Measurements from ENCODE around the gene EIF1AD. TPM values are rescaled to one million over a fixed set of nuclear protein-coding genes. Genes with fewer than 3 reads are reported as not detected.
"Not testable (repeated sequence)": the region's sequence is repeated elsewhere in the genome, so short reads cannot be mapped to it uniquely, and the experiment has no call there.

EIF1AD gene
- total RNA-seq, 3 donors from 2014 or later (not counting 1 experiment from before 2014, with no cell fraction given), result 49.9 to 74.2 (median 62.8) TPM

- Mint-ChIP-seq H3K4me1 (no peaks in the 10 kb centered on the region), H3K27ac (no peak overlapping the region), H3K9me3 (no peaks in the 10 kb centered on the region), H3K4me3 (no peak overlapping the region), H3K36me3 (no peaks in the 10 kb centered on the region), H3K27me3 (ENCODE audit: low read depth in 2 of 2) (peaks cover 0 to 8% of the 10 kb centered on the region in 2 donors)
- intact Hi-C loops (cut with micrococcal nuclease), result no loop called here
- Histone ChIP-seq H3K36me3 (ENCODE audit: control insufficient read depth, insufficient read depth, low read length) (no peaks in the 10 kb centered on the region), H3K27ac (ENCODE audit: low read length) (no peak overlapping the region), H3K4me3 (ENCODE audit: low read length) (no peak overlapping the region), H3K27me3 (ENCODE audit: control insufficient read depth, insufficient read depth, low read length) (peaks cover 4% of the 10 kb centered on the region), H3K9me3 (ENCODE audit: control insufficient read depth, insufficient read depth, low read length) (no peaks in the 10 kb centered on the region), H3K4me1 (ENCODE audit: control insufficient read depth, insufficient read depth, low read length) (no peaks in the 10 kb centered on the region)
- no peak for TF ChIP-seq CTCF (IDR thresholded peaks at IDR 0.05)
- WGBS (ENCODE audit: insufficient coverage), result 85% methylated on average over 9 of the region's 9 CpGs
- DNase-seq (no peak), ATAC-seq (no peak)
Observed at GRCh38 chr11:66035653-66036333, 33.8 kb upstream of the EIF1AD start.

GRCh38 chr11:66032957-66033735 is 31.2 kb upstream of the EIF1AD start:
- Mint-ChIP-seq H3K9me3 (no peaks in the 10 kb centered on the region), H3K4me3 (no peak overlapping the region), H3K27me3 (ENCODE audit: low read depth in 2 of 2) (peaks cover 0 to 8% of the 10 kb centered on the region in 2 donors), H3K27ac (no peak overlapping the region), H3K4me1 (no peaks in the 10 kb centered on the region), H3K36me3 (no peaks in the 10 kb centered on the region)
- intact Hi-C loops (cut with micrococcal nuclease), result no loop called here
- no peak for DNase-seq
- Histone ChIP-seq H3K27me3 (ENCODE audit: control insufficient read depth, insufficient read depth, low read length) (peaks cover 4% of the 10 kb centered on the region), H3K27ac (ENCODE audit: low read length) (no peak overlapping the region), H3K4me1 (ENCODE audit: control insufficient read depth, insufficient read depth, low read length) (no peaks in the 10 kb centered on the region), H3K36me3 (ENCODE audit: control insufficient read depth, insufficient read depth, low read length) (no peaks in the 10 kb centered on the region), H3K9me3 (ENCODE audit: control insufficient read depth, insufficient read depth, low read length) (no peaks in the 10 kb centered on the region), H3K4me3 (ENCODE audit: low read length) (no peak overlapping the region)
- ATAC-seq, result no peak
- no peak for TF ChIP-seq CTCF (IDR thresholded peaks at IDR 0.05)
- WGBS (ENCODE audit: insufficient coverage), result 93% methylated on average over 7 of the region's 8 CpGs

GRCh38 chr11:66026017-66026529 is 24.1 kb upstream of the EIF1AD start, which contains the start of gene CATSPER1:
CATSPER1 (minus strand) TSS chr11:66026479; CDS start chr11:66026379, 100 bp downstream.
- peaks cover 18 to 19% of the 10 kb centered on the region in 2 donors for H3K4me1 Mint-ChIP-seq
- H3K36me3 ChIP-seq (ENCODE audit: control insufficient read depth, insufficient read depth, low read length), result no peaks in the 10 kb centered on the region
- no peaks in the 10 kb centered on the region for H3K36me3 Mint-ChIP-seq
- H3K27ac ChIP-seq (ENCODE audit: low read length), result no peak within 1 kb of the TSS
- intact Hi-C loops (cut with micrococcal nuclease), result no loop called here
- peaks cover 4 to 5% of the 10 kb centered on the region in 2 donors for H3K27me3 Mint-ChIP-seq (ENCODE audit: low read depth in 2 of 2)
- H3K27me3 ChIP-seq (ENCODE audit: control insufficient read depth, insufficient read depth, low read length), result no peaks in the 10 kb centered on the region
- no peak within 1 kb of the TSS for H3K4me3 ChIP-seq (ENCODE audit: low read length)
- DNase-seq, result no peak
- H3K9me3 Mint-ChIP-seq, result no peaks in the 10 kb centered on the region
- TF ChIP-seq CTCF (IDR thresholded peaks at IDR 0.05), result no peak
- H3K27ac Mint-ChIP-seq, result no peak within 1 kb of the TSS
- peaks cover 19% of the 10 kb centered on the region for H3K4me1 ChIP-seq (ENCODE audit: control insufficient read depth, insufficient read depth, low read length)
- WGBS (ENCODE audit: insufficient coverage), result 92% methylated on average over 18 of the region's 18 CpGs
- no peaks in the 10 kb centered on the region for H3K9me3 ChIP-seq (ENCODE audit: control insufficient read depth, insufficient read depth, low read length)
- H3K4me3 Mint-ChIP-seq, result no peak within 1 kb of the TSS
- no peak for ATAC-seq

GRCh38 chr11:66023186-66023440 is 21.2 kb upstream of the EIF1AD start:
- H3K4me3 Mint-ChIP-seq; H3K9me3 Mint-ChIP-seq; intact Hi-C loops (cut with micrococcal nuclease); H3K27me3 Mint-ChIP-seq (ENCODE audit: low read depth in 2 of 2); H3K36me3 Mint-ChIP-seq; H3K9me3 ChIP-seq (ENCODE audit: control insufficient read depth, insufficient read depth, low read length); H3K4me3 ChIP-seq (ENCODE audit: low read length); H3K36me3 ChIP-seq (ENCODE audit: control insufficient read depth, insufficient read depth, low read length); DNase-seq; ATAC-seq; H3K27ac Mint-ChIP-seq; H3K27ac ChIP-seq (ENCODE audit: low read length); H3K27me3 ChIP-seq (ENCODE audit: control insufficient read depth, insufficient read depth, low read length): not testable (repeated sequence)
- 85% methylated on average over 5 of the region's 5 CpGs for WGBS (ENCODE audit: insufficient coverage)
- H3K4me1 Mint-ChIP-seq, result peaks cover 30 to 32% of the 10 kb centered on the region in 2 donors
- peaks cover 31% of the 10 kb centered on the region for H3K4me1 ChIP-seq (ENCODE audit: control insufficient read depth, insufficient read depth, low read length)

Measured in natural killer cell (primary cell).